Thyroid gland (tissue), 4 donors: ENCODE results near the gene CYTH1. TPM values are rescaled to one million over a fixed set of nuclear protein-coding genes. Genes with fewer than 3 reads are reported as not detected.
"Not testable (repeated sequence)": the region's sequence is repeated elsewhere in the genome, so short reads cannot be mapped to it uniquely, and the experiment has no call there.

ENCODE experiments used
- DNase-seq, 2 donors: peaks; one replicate each; pipeline ENCODE4 v3.0.0-alpha.2; 2019
- H3K27ac ChIP-seq, 3 donors: fragments of 200-600 bp; sonication (generic); 1 replicate in 2 of 3; 2 replicates in 1 of 3; pipeline ENCODE4 v1.5.1; 2016 to 2019; ENCODE audit warnings: mild to moderate bottlenecking in 1 of 3, moderate library complexity in 1 of 3
- H3K27me3 ChIP-seq: fragments of 200-600 bp; sonication (generic); one replicate; pipeline ENCODE4 v1.5.1; 2019
- H3K36me3 ChIP-seq, 2 donors: fragments of 200-600 bp; sonication (generic); one replicate each; pipeline ENCODE4 v1.5.1; 2016 to 2019
- H3K4me1 ChIP-seq, 2 donors: fragments of 200-600 bp; sonication (generic); one replicate each; pipeline ENCODE4 v1.5.1; 2017 to 2019
- H3K4me3 ChIP-seq, 3 donors: fragments of 200-600 bp; sonication (generic); replicated peaks in 1 of 3; 1 replicate in 2 of 3; 2 replicates in 1 of 3; pipeline ENCODE4 v1.5.1; 2016; ENCODE audit warnings: mild to moderate bottlenecking in 1 of 3
- H3K9me3 ChIP-seq: fragments of 200-600 bp; sonication (generic); one replicate; pipeline ENCODE4 v1.5.1; 2017
- POLR2A ChIP-seq, 2 donors: fragments of 450-650 bp; IDR thresholded peaks; one replicate each; pipeline ENCODE4 v1.6.1; 2017; ENCODE audit warnings: antibody characterized with exemption in 2 of 2, mild to moderate bottlenecking in 2 of 2, moderate library complexity in 1 of 2
- WGBS, 2 donors: methylation state at CpG; one replicate each; pipeline ENCODE4 v1.1.5; 2017; 5-methylcytosine and 5-hydroxymethylcytosine counted together
- intact Hi-C: fragments of 100-400 bp; cut with DNase I; formaldehyde crosslinking; loops from one replicate; pipeline ENCODE4 v1.15.1; 2023
- total RNA-seq, 4 donors: library from RNA; depleted of rRNA; stranded (reverse); fragments of >200 nt; gene quantifications; one replicate each; pipeline ENCODE4 v1.2.3, GENCODE V29; 2016
- TF ChIP-seq, protein P1 (sequence below), 6 experiments: fragments of 200-600 bp in 3 of 6; fragments of 450-650 bp in 3 of 6; sonication (generic) in 3 of 6; IDR thresholded peaks; one replicate each; pipeline ENCODE4 v1.5.1; 2016 to 2019; ENCODE audit warnings: antibody characterized with exemption in 6 of 6, mild to moderate bottlenecking in 2 of 6, inconsistent platforms in 1 of 6, moderate library complexity in 1 of 6

Gene CYTH1
- total RNA-seq, 4 donors from 2014 or later: 69.0 to 94.5 (median 75.7) TPM

DNA sequence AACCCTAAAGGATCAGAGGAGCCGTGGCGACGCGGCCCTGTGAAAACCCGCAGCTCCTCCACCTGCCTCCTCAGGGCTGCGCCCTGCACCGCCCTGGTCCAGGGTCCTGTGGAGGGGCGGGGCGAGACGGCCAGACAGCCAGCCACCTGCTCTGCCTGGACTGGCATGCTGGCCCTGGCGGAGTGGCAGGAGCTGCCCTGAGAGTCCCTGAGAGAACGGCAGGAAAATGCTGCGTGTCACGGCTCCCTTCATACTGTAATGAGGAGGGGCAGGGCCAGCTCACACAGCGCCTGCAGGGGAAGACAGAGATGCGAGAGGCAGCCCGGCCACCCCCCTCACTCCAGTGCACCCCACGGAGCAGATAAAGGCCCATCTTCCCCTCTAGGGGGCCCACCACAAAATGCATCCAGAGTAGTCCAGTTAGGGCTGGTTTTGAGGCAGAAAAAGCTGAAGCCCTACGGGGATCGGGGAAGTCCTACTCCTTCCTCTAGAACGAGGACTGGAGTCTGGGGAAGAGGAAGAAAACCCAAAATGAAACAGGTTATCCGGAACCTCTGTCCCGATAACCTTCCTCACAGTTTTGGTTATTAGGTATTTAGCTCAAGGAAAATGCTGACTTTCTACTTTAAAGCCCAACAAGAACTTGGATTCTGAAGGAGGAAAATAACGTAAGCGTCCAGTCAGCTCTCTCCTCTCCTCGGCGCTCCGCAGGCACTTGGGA, 107.3 kb downstream of the CYTH1 start:
- Histone ChIP-seq H3K4me1 (peaks cover 9 to 12% of the 10 kb centered on the region in 2 donors), H3K27me3 (no peaks in the 10 kb centered on the region), H3K9me3 (no peaks in the 10 kb centered on the region), H3K4me3 (no peak overlapping the region), H3K27ac (no peak overlapping the region), H3K36me3 (peaks cover 45 to 48% of the 10 kb centered on the region in 2 donors)
- WGBS, 2 donors: 86 to 87% methylated on average over 21 of the region's 28 CpGs
- DNase-seq: peak; percentile 23 to 39
- peak in 1 of 2 donors; percentile 7 for TF ChIP-seq POLR2A (IDR thresholded peaks at IDR 0.05)
- TF ChIP-seq, protein P1, sequence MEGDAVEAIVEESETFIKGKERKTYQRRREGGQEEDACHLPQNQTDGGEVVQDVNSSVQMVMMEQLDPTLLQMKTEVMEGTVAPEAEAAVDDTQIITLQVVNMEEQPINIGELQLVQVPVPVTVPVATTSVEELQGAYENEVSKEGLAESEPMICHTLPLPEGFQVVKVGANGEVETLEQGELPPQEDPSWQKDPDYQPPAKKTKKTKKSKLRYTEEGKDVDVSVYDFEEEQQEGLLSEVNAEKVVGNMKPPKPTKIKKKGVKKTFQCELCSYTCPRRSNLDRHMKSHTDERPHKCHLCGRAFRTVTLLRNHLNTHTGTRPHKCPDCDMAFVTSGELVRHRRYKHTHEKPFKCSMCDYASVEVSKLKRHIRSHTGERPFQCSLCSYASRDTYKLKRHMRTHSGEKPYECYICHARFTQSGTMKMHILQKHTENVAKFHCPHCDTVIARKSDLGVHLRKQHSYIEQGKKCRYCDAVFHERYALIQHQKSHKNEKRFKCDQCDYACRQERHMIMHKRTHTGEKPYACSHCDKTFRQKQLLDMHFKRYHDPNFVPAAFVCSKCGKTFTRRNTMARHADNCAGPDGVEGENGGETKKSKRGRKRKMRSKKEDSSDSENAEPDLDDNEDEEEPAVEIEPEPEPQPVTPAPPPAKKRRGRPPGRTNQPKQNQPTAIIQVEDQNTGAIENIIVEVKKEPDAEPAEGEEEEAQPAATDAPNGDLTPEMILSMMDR (IDR thresholded peaks at IDR 0.05): no peak
- intact Hi-C loops: no loop called here

DNA sequence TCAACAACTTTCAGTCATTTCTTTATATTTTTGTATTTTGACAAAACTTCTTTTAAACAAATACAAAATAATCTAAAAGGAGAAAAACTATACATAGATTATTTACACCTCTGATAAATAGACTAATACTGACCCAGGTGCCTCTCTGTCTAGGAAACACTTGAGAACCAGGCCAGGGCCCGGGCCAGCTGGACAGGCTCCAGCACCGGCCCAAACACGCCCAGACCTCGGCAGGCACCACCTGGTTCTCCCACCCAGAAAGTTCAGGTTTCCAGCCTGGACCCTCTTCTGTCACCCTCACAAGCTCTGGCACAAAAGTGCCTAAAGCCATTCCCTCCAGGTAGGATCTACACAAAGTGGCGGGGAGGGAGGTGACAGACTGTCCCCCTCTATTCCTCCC, 107.9 kb downstream of the CYTH1 start:
- Histone ChIP-seq H3K27me3 (no peaks in the 10 kb centered on the region), H3K9me3 (no peaks in the 10 kb centered on the region), H3K4me3 (no peak overlapping the region), H3K27ac (no peak overlapping the region), H3K4me1 (peaks cover 9 to 12% of the 10 kb centered on the region in 2 donors), H3K36me3 (peaks cover 39 to 43% of the 10 kb centered on the region in 2 donors)
- TF ChIP-seq, protein P1 (IDR thresholded peaks at IDR 0.05): no peak
- TF ChIP-seq POLR2A (IDR thresholded peaks at IDR 0.05): no peak
- DNase-seq: peak; percentile 60 to 63
- intact Hi-C loops: no loop called here
- 41 to 59% methylated on average over 5 of the region's 5 CpGs for WGBS, 2 donors

DNA sequence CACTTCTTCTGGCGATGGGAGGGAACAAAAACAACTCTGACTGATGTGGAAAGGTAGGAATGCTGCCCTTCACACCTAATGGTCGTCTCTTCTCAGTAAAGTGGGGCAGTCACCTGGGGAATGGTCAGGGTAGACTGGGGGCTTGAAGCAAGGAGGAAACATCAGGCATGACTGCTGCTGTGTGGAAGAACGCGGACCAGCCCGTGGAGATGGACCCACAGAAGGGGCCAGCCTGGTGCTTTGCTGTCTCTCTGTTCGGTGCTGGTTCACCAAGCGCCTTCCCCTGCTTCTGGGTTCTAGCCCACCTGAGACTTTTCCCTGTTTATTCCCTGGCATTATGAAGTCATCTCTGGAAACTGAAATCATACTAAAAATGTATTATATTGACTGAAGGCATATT, 108.7 kb downstream of the CYTH1 start:
- WGBS, 2 donors: 76 to 84% methylated on average over 7 of the region's 7 CpGs
- no peak overlapping the region for H3K27ac ChIP-seq
- H3K9me3 ChIP-seq: no peaks in the 10 kb centered on the region
- peaks cover 9 to 12% of the 10 kb centered on the region in 2 donors for H3K4me1 ChIP-seq
- intact Hi-C loops: no loop called here
- peaks cover 33 to 36% of the 10 kb centered on the region in 2 donors for H3K36me3 ChIP-seq
- DNase-seq: no peak
- H3K27me3 ChIP-seq: no peaks in the 10 kb centered on the region
- H3K4me3 ChIP-seq: no peak overlapping the region
- no peak for TF ChIP-seq POLR2A (IDR thresholded peaks at IDR 0.05)
- TF ChIP-seq, protein P1 (IDR thresholded peaks at IDR 0.05): no peak

DNA sequence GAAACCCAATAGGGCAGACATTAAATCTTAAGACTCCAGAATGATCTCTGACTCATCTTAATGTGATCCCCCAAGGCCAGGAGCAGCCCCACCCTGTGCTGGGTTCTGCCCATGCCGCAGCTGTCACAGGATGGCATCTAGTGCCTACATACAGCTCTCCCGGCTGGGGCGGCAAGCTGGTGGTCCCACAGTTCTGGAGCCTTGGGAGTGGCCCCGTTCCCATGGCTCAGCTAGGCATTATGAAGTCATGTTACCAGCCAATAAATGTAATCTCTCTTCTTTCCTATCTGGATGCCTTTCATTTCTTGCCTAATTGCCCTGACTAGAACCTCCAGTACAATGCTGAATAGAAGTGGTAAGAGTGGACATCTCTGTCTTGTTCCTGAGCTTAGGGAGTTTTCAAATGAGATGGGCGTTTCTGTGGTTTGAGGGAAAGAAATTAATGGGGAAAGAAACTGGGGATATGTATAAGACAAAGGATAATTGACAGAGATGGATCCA, 109.2 kb downstream of the CYTH1 start:
- H3K27ac ChIP-seq: no peak overlapping the region
- no peaks in the 10 kb centered on the region for H3K27me3 ChIP-seq
- peaks cover 31 to 35% of the 10 kb centered on the region in 2 donors for H3K36me3 ChIP-seq
- H3K4me1 ChIP-seq: peaks cover 9 to 12% of the 10 kb centered on the region in 2 donors
- no peak for DNase-seq
- TF ChIP-seq, protein P1 (IDR thresholded peaks at IDR 0.05): no peak
- no peak for TF ChIP-seq POLR2A (IDR thresholded peaks at IDR 0.05)
- intact Hi-C loops: no loop called here
- H3K4me3 ChIP-seq: no peak overlapping the region
- H3K9me3 ChIP-seq: no peaks in the 10 kb centered on the region
- WGBS, 2 donors: 91 to 96% methylated on average over 5 of the region's 5 CpGs

DNA sequence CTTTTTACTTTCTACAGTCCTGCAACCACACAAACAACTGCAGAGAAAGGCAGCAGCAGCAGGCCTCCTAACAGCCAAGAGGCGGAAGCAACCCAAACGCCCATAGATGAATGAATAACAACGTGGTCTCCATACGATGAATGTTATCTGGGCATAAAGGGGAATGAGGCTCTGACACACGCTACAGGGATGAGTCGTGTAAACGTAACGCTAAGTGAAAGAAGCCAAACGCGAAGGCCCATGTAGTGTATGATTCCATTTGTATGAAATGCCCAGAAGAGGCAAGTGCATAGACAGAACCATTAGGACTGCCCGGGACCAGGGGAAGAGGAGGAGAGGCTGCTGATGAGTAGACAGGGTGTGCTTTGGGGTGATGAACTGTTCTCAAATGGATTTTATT, 110.1 kb downstream of the CYTH1 start:
- H3K4me1 ChIP-seq: peaks cover 9 to 13% of the 10 kb centered on the region in 2 donors
- DNase-seq: no peak
- peaks cover 22 to 26% of the 10 kb centered on the region in 2 donors for H3K36me3 ChIP-seq
- H3K27me3 ChIP-seq: no peaks in the 10 kb centered on the region
- no peaks in the 10 kb centered on the region for H3K9me3 ChIP-seq
- no peak overlapping the region for H3K27ac ChIP-seq
- intact Hi-C loops: no loop called here
- no peak overlapping the region for H3K4me3 ChIP-seq
- TF ChIP-seq POLR2A (IDR thresholded peaks at IDR 0.05): no peak
- TF ChIP-seq, protein P1 (IDR thresholded peaks at IDR 0.05): no peak
- WGBS, 2 donors: 86 to 93% methylated on average over 11 of the region's 11 CpGs

DNA sequence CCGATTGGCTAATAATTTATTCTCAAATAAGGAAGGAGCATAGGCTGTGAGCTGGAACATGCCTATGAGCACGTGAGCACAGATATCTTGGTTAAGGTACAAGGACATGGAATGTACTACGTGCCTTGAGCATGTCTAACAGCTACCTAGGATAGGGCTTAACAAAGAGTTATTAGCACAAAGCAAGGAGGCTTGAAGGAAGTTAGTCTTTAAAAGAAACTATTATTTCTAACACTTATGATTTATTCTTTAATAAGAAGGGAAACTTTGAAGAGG, 110.4 kb downstream of the CYTH1 start:
- Histone ChIP-seq H3K36me3 (peaks cover 19 to 23% of the 10 kb centered on the region in 2 donors), H3K4me1 (peaks cover 11 to 17% of the 10 kb centered on the region in 2 donors)
- 88 to 96% methylated on average over 3 of the region's 3 CpGs for WGBS, 2 donors
- H3K4me3 ChIP-seq, intact Hi-C loops, DNase-seq, H3K27ac ChIP-seq, H3K27me3 ChIP-seq, H3K9me3 ChIP-seq: not testable (repeated sequence)
